Measurements from ENCODE around the gene USP1. TPM values are rescaled to one million over a fixed set of nuclear protein-coding genes. Genes with fewer than 3 reads are reported as not detected.

Gene USP1
- polyA plus RNA-seq, 2 of the 4 experiments (the other 2 are of a cell fraction): 23.5 to 31.4 TPM

DNA sequence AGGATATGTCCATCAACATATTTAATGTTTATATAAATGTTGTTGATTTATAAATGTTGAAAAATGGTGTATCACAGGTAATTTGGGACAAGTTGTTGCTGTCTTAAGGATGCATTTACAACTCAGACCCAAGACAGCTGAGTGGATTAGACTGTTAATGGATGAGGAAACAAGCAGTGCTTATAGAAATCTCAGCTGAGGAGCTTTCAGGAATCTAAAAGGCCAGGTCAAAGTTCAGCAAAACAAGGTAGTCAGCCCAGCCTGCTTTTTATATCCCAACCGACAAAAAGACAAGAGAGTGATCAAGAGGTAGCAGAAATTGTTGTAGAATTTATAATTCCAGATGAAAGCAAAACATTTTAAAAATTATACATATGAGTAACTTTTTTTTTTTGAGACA is 16.6 kb upstream of the USP1 start:
- DNase-seq (ENCODE audit: low read depth in 1 of 2, low spot score in 1 of 2) (no peak), FAIRE-seq (no peak), ATAC-seq (no peak)
- Histone ChIP-seq H3K9me3 (no peaks in the 10 kb centered on the region), H3K27ac (no peak overlapping the region), H3K4me1 (peaks cover 9% of the 10 kb centered on the region; the same call in 2 of the 3 replicates), H3K4me3 (no peak overlapping the region), H3K4me2 (no peak overlapping the region)
- TF ChIP-seq, protein P1, sequence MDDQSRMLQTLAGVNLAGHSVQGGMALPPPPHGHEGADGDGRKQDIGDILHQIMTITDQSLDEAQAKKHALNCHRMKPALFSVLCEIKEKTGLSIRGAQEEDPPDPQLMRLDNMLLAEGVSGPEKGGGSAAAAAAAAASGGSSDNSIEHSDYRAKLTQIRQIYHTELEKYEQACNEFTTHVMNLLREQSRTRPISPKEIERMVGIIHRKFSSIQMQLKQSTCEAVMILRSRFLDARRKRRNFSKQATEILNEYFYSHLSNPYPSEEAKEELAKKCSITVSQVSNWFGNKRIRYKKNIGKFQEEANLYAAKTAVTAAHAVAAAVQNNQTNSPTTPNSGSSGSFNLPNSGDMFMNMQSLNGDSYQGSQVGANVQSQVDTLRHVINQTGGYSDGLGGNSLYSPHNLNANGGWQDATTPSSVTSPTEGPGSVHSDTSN (IDR thresholded peaks at IDR 0.05): no peak
- TF ChIP-seq JUN (IDR thresholded peaks at IDR 0.05) (no peak), SMC3 (IDR thresholded peaks at IDR 0.05) (no peak), EHF (CRISPR knock-in tag; IDR thresholded peaks at IDR 0.05) (no peak), HOXB13 (CRISPR knock-in tag; IDR thresholded peaks at IDR 0.05; ENCODE audit: low read depth) (no peak)
- WGBS (ENCODE audit: missing lambda C conversion rate): 50% methylated on average over 1 of the region's 1 CpG
- ChIA-PET CTCF (no interaction called here), POLR2A (no interaction called here)

DNA sequence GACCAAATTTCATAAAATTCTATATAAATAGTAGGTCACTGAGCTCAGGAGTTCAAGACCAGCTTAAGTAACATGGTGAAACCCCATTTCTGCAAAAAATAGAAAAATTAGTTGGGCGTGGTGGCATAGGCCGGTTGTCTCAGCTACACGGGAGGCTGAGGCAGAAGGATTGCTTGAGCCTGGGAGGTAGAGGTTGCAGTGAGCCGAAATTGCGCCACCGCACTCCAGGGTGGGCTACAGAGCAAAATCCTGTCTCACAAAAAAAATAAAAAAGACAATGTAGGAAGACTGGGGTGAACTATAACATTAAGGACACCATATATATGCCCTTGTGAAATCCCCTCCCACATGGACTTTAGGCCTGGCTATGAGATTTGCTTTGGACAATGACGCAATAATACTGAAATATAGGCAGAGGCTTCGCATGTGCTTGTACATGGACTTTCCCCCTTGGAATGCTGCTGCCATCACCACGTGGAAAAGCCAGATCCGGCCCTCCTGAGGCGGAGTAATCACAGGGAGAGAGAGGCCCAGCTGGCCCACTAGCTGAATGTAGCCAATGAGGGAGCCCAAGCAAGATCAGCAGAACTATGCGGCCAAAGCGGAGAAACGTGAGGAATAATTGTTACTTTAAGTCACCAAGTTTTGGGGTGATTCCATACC is 13.1 kb upstream of the USP1 start:
- FAIRE-seq: no peak

DNA sequence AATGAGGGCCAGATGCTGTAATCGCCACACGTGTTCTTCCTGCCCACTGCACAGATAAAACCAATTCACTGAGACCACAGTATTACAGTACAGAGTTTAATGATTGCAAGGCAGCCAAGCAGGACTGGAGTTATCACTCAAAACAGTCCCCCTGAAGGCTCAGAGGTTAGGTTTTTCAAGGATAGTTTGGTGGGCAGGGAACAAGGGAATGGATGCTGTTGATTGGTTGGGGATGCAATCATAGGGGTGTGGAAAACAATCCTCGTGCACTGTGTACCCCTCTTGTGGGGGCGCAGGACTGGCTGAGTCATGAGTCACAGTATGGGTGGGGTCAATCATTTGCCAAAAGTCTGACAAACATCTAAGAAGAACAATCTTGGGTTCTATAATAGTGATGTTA is 12.4 kb upstream of the USP1 start:
- ChIA-PET CTCF (interaction anchor here (1.4 kb wide), 1 partner anchor 16 kb away, joined by 3 read pairs; no protein-coding TSS in a partner anchor), POLR2A (no interaction called here)
- no peak overlapping the region for H3K27ac ChIP-seq
- no peak; a peak in 1 of 6 replicates for ATAC-seq
- no peak for FAIRE-seq
- WGBS (ENCODE audit: missing lambda C conversion rate): 72% methylated on average over 4 of the region's 4 CpGs
- H3K4me3 ChIP-seq: no peak overlapping the region
- no peak for DNase-seq (ENCODE audit: low read depth in 1 of 2, low spot score in 1 of 2)
- no peak overlapping the region; the same call in 2 of the 3 replicates for H3K4me2 ChIP-seq
- no peaks in the 10 kb centered on the region for H3K9me3 ChIP-seq
- peaks cover 9% of the 10 kb centered on the region; the same call in 2 of the 3 replicates for H3K4me1 ChIP-seq
- no peak for TF ChIP-seq RFX5 (IDR thresholded peaks at IDR 0.05)
- TF ChIP-seq, protein P2, sequence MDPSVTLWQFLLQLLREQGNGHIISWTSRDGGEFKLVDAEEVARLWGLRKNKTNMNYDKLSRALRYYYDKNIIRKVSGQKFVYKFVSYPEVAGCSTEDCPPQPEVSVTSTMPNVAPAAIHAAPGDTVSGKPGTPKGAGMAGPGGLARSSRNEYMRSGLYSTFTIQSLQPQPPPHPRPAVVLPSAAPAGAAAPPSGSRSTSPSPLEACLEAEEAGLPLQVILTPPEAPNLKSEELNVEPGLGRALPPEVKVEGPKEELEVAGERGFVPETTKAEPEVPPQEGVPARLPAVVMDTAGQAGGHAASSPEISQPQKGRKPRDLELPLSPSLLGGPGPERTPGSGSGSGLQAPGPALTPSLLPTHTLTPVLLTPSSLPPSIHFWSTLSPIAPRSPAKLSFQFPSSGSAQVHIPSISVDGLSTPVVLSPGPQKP (IDR thresholded peaks at IDR 0.05; ENCODE audit: low read depth, low read length): no peak
- no peak for TF ChIP-seq HOXB13 (CRISPR knock-in tag; IDR thresholded peaks at IDR 0.05; ENCODE audit: low read depth)
- TF ChIP-seq, protein P3, sequence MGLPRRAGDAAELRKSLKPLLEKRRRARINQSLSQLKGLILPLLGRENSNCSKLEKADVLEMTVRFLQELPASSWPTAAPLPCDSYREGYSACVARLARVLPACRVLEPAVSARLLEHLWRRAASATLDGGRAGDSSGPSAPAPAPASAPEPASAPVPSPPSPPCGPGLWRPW (IDR thresholded peaks at IDR 0.05): no peak
- TF ChIP-seq SREBF2 (IDR thresholded peaks at IDR 0.05): no peak
- TF ChIP-seq ZNF302 (CRISPR knock-in tag; IDR thresholded peaks at IDR 0.05): no peak
- TF ChIP-seq CBX2 (IDR thresholded peaks at IDR 0.05; ENCODE audit: borderline replicate concordance, low read depth): no peak
- TF ChIP-seq EP300 (IDR thresholded peaks at IDR 0.05): no peak
- TF ChIP-seq EHF (CRISPR knock-in tag; IDR thresholded peaks at IDR 0.05): no peak
- TF ChIP-seq NR3C1 (IDR thresholded peaks at IDR 0.05): no peak
- TF ChIP-seq, protein P4, sequence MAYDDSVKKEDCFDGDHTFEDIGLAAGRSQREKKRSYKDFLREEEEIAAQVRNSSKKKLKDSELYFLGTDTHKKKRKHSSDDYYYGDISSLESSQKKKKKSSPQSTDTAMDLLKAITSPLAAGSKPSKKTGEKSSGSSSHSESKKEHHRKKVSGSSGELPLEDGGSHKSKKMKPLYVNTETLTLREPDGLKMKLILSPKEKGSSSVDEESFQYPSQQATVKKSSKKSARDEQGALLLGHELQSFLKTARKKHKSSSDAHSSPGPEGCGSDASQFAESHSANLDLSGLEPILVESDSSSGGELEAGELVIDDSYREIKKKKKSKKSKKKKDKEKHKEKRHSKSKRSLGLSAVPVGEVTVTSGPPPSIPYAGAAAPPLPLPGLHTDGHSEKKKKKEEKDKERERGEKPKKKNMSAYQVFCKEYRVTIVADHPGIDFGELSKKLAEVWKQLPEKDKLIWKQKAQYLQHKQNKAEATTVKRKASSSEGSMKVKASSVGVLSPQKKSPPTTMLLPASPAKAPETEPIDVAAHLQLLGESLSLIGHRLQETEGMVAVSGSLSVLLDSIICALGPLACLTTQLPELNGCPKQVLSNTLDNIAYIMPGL (CRISPR knock-in tag; IDR thresholded peaks at IDR 0.05; ENCODE audit: borderline replicate concordance): no peak

More for the DNA sequence above, 13.1 kb upstream of the USP1 start:
- no peak for ATAC-seq
- Histone ChIP-seq H3K4me1 (peaks cover 9% of the 10 kb centered on the region; the same call in 2 of the 3 replicates), H3K9me3 (no peaks in the 10 kb centered on the region), H3K4me2 (no peak overlapping the region), H3K27ac (no peak overlapping the region), H3K4me3 (no peak overlapping the region)
- TF ChIP-seq CHD2 (IDR thresholded peaks at IDR 0.05; ENCODE audit: low read length, partially characterized antibody) (no peak), FOSL2 (IDR thresholded peaks at IDR 0.05) (no peak), FOSL2 (CRISPR knock-in tag; IDR thresholded peaks at IDR 0.05) (no peak), SMC3 (IDR thresholded peaks at IDR 0.05) (no peak), RARB (CRISPR knock-in tag; IDR thresholded peaks at IDR 0.05) (no peak), RFX5 (IDR thresholded peaks at IDR 0.05) (no peak), ATOH8 (CRISPR knock-in tag; IDR thresholded peaks at IDR 0.05; ENCODE audit: low read depth) (no peak), NR3C1 (IDR thresholded peaks at IDR 0.05) (no peak), GATA3 (IDR thresholded peaks at IDR 0.05; ENCODE audit: borderline replicate concordance) (no peak)
- TF ChIP-seq, protein P2 (IDR thresholded peaks at IDR 0.05; ENCODE audit: low read depth, low read length): no peak
- TF ChIP-seq, protein P5, sequence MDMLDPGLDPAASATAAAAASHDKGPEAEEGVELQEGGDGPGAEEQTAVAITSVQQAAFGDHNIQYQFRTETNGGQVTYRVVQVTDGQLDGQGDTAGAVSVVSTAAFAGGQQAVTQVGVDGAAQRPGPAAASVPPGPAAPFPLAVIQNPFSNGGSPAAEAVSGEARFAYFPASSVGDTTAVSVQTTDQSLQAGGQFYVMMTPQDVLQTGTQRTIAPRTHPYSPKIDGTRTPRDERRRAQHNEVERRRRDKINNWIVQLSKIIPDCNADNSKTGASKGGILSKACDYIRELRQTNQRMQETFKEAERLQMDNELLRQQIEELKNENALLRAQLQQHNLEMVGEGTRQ (IDR thresholded peaks at IDR 0.05): no peak
- TF ChIP-seq, protein P4 (CRISPR knock-in tag; IDR thresholded peaks at IDR 0.05; ENCODE audit: borderline replicate concordance): no peak
- WGBS (ENCODE audit: missing lambda C conversion rate): 85% methylated on average over 14 of the region's 14 CpGs
- peak in 1 of 2 experiments; percentile 29 for DNase-seq (ENCODE audit: low read depth in 1 of 2, low spot score in 1 of 2)
- ChIA-PET CTCF (interaction anchor here (1.4 to 2.4 kb wide), 3 partner anchors 13 to 248 kb away, joined by 4 to 9 read pairs (median 5); no protein-coding TSS in a partner anchor), POLR2A (no interaction called here)

Measured in A549 (cell line).